ENCODE results near the gene TGFA. TPM values are rescaled to one million over a fixed set of nuclear protein-coding genes. Genes with fewer than 3 reads are reported as not detected.

Gene TGFA
- polyA plus RNA-seq, 1 donor (not counting 4 experiments of a cell fraction or from before 2014, with no cell fraction given) = 51.7 TPM

DNA sequence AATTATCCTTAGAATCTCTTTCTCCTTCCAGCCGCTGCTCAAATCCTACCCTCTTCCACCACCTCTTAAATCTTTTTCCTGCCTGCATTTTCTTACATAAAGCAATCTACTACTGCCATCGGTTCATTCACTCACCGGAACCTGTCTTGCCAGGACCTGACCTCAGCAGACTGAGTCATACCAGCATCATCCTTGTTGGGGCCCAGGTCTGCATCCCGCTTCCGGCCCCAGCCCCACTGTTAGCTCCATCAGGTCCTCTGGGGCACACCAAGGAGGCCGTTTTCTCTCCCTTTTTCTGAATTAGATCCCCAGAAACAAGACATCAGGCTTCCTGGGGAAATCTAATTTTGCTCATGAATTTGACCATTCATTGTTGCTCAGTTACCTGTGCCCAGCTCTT lies 42.7 kb upstream of the TGFA start:
- Histone ChIP-seq H3K27me3 (ENCODE audit: control insufficient read depth, extremely low read depth, insufficient read depth, low read length) (no peaks in the 10 kb centered on the region), H3K4me2 (ENCODE audit: control insufficient read depth, extremely low read depth, insufficient read depth, low read depth, low read length) (peak overlapping the region; percentile 87), H3K36me3 (ENCODE audit: control insufficient read depth in 2 of 2, extremely low read depth in 1 of 2, insufficient read depth in 2 of 2, low read length in 2 of 2) (no peaks in the 10 kb centered on the region), H3K4me1 (ENCODE audit: control insufficient read depth, extremely low read depth, insufficient read depth, low read length) (peaks cover 22% of the 10 kb centered on the region), H2AFZ (ENCODE audit: control insufficient read depth, low read length) (peak overlapping the region; percentile 77), H3K9me3 (ENCODE audit: control insufficient read depth, low read depth, low read length) (no peaks in the 10 kb centered on the region), H3K4me3 (ENCODE audit: control insufficient read depth in 2 of 3, extremely low read depth in 1 of 3, insufficient read depth in 2 of 3, low read depth in 1 of 3, low read length in 3 of 3) (peak overlapping the region in 2 of 3 experiments; percentile 38 to 48), H3K27ac (ENCODE audit: control insufficient read depth, insufficient read depth, low read length) (peak overlapping the region; percentile 94), H3K79me2 (ENCODE audit: control insufficient read depth, insufficient read depth, low read length) (no peaks in the 10 kb centered on the region), H4K20me1 (ENCODE audit: control insufficient read depth, extremely low read depth, insufficient read depth, low read length) (no peaks in the 10 kb centered on the region), H3K9me1 (ENCODE audit: control insufficient read depth, extremely low read depth, insufficient read depth, low read length) (no peaks in the 10 kb centered on the region), H3K9ac (ENCODE audit: control insufficient read depth, extremely low read depth, insufficient read depth, low read length) (peak overlapping the region; percentile 60)
- DNase-seq (ENCODE audit: low read depth, low spot score) = peak; percentile 78
- FAIRE-seq = peak; percentile 96
- dilution Hi-C loops (cut with MboI; ENCODE audit: extremely low pct_ligation_motif_present, low sequenced_read_pairs) = no loop called here
- no peak for TF ChIP-seq EZH2 (IDR thresholded peaks at IDR 0.05; ENCODE audit: low read length)
- TF ChIP-seq, protein P1, sequence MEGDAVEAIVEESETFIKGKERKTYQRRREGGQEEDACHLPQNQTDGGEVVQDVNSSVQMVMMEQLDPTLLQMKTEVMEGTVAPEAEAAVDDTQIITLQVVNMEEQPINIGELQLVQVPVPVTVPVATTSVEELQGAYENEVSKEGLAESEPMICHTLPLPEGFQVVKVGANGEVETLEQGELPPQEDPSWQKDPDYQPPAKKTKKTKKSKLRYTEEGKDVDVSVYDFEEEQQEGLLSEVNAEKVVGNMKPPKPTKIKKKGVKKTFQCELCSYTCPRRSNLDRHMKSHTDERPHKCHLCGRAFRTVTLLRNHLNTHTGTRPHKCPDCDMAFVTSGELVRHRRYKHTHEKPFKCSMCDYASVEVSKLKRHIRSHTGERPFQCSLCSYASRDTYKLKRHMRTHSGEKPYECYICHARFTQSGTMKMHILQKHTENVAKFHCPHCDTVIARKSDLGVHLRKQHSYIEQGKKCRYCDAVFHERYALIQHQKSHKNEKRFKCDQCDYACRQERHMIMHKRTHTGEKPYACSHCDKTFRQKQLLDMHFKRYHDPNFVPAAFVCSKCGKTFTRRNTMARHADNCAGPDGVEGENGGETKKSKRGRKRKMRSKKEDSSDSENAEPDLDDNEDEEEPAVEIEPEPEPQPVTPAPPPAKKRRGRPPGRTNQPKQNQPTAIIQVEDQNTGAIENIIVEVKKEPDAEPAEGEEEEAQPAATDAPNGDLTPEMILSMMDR (optimal IDR thresholded peaks at IDR 0.05 in 1 of 3, IDR thresholded peaks at IDR 0.05 in 1 of 3, conservative IDR thresholded peaks at IDR 0.05 in 1 of 3; ENCODE audit: extremely low read depth in 1 of 3, insufficient read depth in 2 of 3, low read length in 3 of 3) = no peak

DNA sequence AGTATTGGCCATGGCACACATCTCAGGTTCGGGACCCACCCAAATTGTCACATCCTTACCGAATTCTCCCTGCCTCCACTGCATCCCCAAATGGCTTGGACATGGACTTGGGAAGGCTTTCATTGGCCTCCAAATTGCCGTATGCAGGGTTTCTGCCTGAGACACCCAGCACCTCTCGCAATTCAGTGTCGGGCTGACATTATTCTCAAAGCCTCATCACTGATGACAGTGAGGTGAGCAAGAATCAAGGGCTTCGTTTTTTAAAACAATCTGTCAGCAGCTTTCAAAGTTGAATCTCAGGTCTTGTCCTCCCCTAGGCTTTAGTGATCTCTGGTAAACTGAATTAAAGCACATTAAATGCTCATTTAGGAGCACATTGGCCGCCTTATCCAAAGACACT lies 29.5 kb upstream of the TGFA start:
- Histone ChIP-seq H3K4me1 (ENCODE audit: control insufficient read depth, extremely low read depth, insufficient read depth, low read length) (no peaks in the 10 kb centered on the region), H4K20me1 (ENCODE audit: control insufficient read depth, extremely low read depth, insufficient read depth, low read length) (no peaks in the 10 kb centered on the region), H3K9ac (ENCODE audit: control insufficient read depth, extremely low read depth, insufficient read depth, low read length) (no peak overlapping the region), H2AFZ (ENCODE audit: control insufficient read depth, low read length) (no peak overlapping the region), H3K4me3 (ENCODE audit: control insufficient read depth in 2 of 3, extremely low read depth in 1 of 3, insufficient read depth in 2 of 3, low read depth in 1 of 3, low read length in 3 of 3) (no peak overlapping the region), H3K9me1 (ENCODE audit: control insufficient read depth, extremely low read depth, insufficient read depth, low read length) (no peaks in the 10 kb centered on the region), H3K27me3 (ENCODE audit: control insufficient read depth, extremely low read depth, insufficient read depth, low read length) (no peaks in the 10 kb centered on the region), H3K9me3 (ENCODE audit: control insufficient read depth, low read depth, low read length) (no peaks in the 10 kb centered on the region), H3K79me2 (ENCODE audit: control insufficient read depth, insufficient read depth, low read length) (no peaks in the 10 kb centered on the region), H3K27ac (ENCODE audit: control insufficient read depth, insufficient read depth, low read length) (no peak overlapping the region), H3K36me3 (ENCODE audit: control insufficient read depth in 2 of 2, extremely low read depth in 1 of 2, insufficient read depth in 2 of 2, low read length in 2 of 2) (no peaks in the 10 kb centered on the region), H3K4me2 (ENCODE audit: control insufficient read depth, extremely low read depth, insufficient read depth, low read depth, low read length) (no peak overlapping the region)
- dilution Hi-C loops (cut with MboI; ENCODE audit: extremely low pct_ligation_motif_present, low sequenced_read_pairs) = no loop called here
- FAIRE-seq (no peak), DNase-seq (ENCODE audit: low read depth, low spot score) (no peak)
- TF ChIP-seq, protein P1 (optimal IDR thresholded peaks at IDR 0.05 in 1 of 3, IDR thresholded peaks at IDR 0.05 in 1 of 3, conservative IDR thresholded peaks at IDR 0.05 in 1 of 3; ENCODE audit: extremely low read depth in 1 of 3, insufficient read depth in 2 of 3, low read length in 3 of 3) = no peak
- no peak for TF ChIP-seq EZH2 (IDR thresholded peaks at IDR 0.05; ENCODE audit: low read length)
